ENCODE data around the gene HOXC10.

- TF ChIP-seq CTCF (conservative IDR thresholded peaks at IDR 0.05; ENCODE audit: low read length) = no peak
- TF ChIP-seq EZH2phosphoT487 (IDR thresholded peaks at IDR 0.05; ENCODE audit: borderline replicate concordance) = no peak
Measured at GRCh38 chr12:53973236-53974042, 11.5 kb upstream of the HOXC10 start.

Measured in Loucy (cell line).